NCI-H345 treated with DMSO at 0.1 percent for 48 hours (cell line): ENCODE results near the gene PROK2.

ENCODE experiments used
- DNase-seq: peaks from one replicate; lab custom pipeline; 2025; ENCODE audit not compliant: unreplicated experiment; lab: John Stamatoyannopoulos, UW

Gene PROK2

GRCh38 chr3:71784914-71785531 is at the start of gene PROK2:
Gene PROK2 (minus strand): TSS chr3:71785148. CDS start chr3:71785052, 96 bp downstream.
- DNase-seq = no peak

- no peak for DNase-seq
Observed at GRCh38 chr3:71831599-71831998, 46.7 kb upstream of the PROK2 start.

- no peak for DNase-seq
Observed at GRCh38 chr3:71825551-71826283, 40.8 kb upstream of the PROK2 start.

- no peak for DNase-seq
Observed at GRCh38 chr3:71821116-71821515, 36.2 kb upstream of the PROK2 start.

- no peak for DNase-seq
Observed at GRCh38 chr3:71817262-71817661, 32.3 kb upstream of the PROK2 start.

- DNase-seq = no peak
Observed at GRCh38 chr3:71816767-71817156, 31.8 kb upstream of the PROK2 start.

- DNase-seq = no peak
Observed at GRCh38 chr3:71815340-71816067, 30.6 kb upstream of the PROK2 start.

GRCh38 chr3:71813704-71814103 is 28.8 kb upstream of the PROK2 start:
- no peak for DNase-seq

- no peak for DNase-seq
Observed at GRCh38 chr3:71813073-71813472, 28.1 kb upstream of the PROK2 start.

- DNase-seq = no peak
Observed at GRCh38 chr3:71810056-71810455, 25.1 kb upstream of the PROK2 start.

- no peak for DNase-seq
Observed at GRCh38 chr3:71809321-71810026, 24.5 kb upstream of the PROK2 start.

GRCh38 chr3:71806736-71807135 is 21.8 kb upstream of the PROK2 start:
- no peak for DNase-seq

- DNase-seq = no peak
Observed at GRCh38 chr3:71805691-71806090, 20.7 kb upstream of the PROK2 start.

- DNase-seq = no peak
Observed at GRCh38 chr3:71805199-71805598, 20.3 kb upstream of the PROK2 start.

- DNase-seq = no peak
Observed at GRCh38 chr3:71803248-71803647, 18.3 kb upstream of the PROK2 start.

- no peak for DNase-seq
Observed at GRCh38 chr3:71801986-71802385, 17.0 kb upstream of the PROK2 start.

- no peak for DNase-seq
Observed at GRCh38 chr3:71800023-71800422, 15.1 kb upstream of the PROK2 start.

- no peak for DNase-seq
Observed at GRCh38 chr3:71797455-71797854, 12.5 kb upstream of the PROK2 start.

- no peak for DNase-seq
Observed at GRCh38 chr3:71796290-71796689, 11.3 kb upstream of the PROK2 start.

GRCh38 chr3:71791634-71792033 is 6.7 kb upstream of the PROK2 start:
- no peak for DNase-seq

- no peak for DNase-seq
Observed at GRCh38 chr3:71789922-71790321, 5.0 kb upstream of the PROK2 start.
